Activated CD4-positive, alpha-beta T cell treated with anti-CD3 and anti-CD28 coated beads, Interleukin-2, amount 50 U/mL, for 24 hours (primary cell): ENCODE measurements around the gene EHD1.

Experiments
- DNase-seq, 2 donors: peaks; one replicate each; pipeline ENCODE4 v3.0.0-alpha.2; 2020; ENCODE audit warnings: low read depth in 1 of 2, low spot score in 1 of 2

Gene EHD1

DNA sequence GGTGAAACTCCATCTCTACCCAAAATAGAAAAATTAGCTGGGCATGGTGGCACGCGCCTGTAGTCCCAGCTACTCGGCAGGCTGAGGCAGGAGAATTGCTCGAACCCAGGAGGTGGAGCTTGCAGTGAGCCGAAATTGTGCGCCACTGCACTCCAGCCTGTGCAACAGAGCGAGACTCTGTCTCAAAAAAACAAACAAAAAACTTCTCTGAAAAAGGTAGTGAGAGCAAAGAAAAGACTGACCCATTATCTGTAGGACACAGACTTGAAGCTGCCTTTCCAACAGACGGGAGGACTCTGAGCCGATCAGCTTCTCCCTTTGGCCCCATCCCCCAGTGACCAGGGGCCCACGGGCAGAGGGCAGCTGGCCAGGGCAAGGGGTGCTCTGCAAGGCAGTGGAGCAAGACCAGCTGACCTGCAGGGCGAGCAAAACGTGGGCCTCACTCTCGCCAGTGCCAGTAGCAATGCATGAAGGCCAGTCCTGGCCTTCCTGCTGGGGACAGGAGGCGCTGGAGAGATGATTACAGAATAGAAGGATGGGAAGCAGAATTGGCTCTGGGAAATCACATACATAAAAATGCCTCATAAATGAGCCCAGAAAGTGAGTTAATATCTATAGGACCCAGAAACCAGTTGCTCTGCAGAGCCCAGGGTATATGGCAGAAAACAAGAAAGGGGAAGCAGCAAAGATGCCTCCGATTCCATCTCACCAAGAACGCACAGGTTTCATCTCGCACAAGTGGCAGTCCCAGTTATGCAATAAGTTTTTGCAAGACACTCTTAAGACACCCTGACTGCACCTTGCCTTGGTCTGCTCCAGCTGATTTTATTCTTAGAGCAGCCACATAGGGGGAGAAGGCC lies 2.8 kb downstream of the EHD1 start:
- no peak for DNase-seq

- DNase-seq: no peak
Observed at GRCh38 chr11:64874308-64875240, 3.8 kb downstream of the EHD1 start.

DNA sequence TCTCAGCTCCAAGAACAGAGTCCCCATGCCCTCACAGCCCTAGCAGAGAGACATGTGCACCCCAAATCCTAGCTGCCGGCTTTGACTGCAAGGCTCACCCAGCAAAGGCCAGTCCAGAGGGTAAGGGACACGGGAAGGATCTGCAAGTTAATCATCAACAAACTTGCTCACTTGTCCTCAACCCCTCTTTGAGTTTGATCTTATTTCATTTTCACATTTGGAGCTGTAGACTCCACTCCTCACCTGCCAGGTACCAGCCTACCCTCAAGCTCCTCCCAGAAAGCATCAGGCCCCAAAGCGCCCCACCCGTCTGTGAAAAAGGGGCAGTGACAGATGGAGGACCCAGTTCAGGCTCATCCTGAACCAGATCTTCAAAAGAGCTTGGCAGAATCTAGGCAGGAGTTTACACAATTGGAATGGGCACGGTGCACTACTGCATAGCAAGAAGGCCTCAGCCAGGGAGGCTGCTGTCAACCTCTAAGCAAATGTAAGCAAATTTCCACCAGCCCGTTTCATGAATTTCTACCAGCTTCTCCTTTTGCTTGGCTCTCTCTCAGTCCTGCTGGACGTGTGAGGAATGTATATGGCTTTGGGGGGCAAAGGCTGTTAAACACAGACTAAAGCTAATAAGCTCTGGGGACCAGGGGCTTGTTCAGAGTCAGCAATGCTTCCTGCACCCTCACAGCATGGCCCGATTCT lies 5.5 kb downstream of the EHD1 start:
- no peak for DNase-seq

- DNase-seq: no peak
Observed at GRCh38 chr11:64871492-64871891, 6.9 kb downstream of the EHD1 start.

GRCh38 chr11:64870893-64871466 lies 7.4 kb downstream of the EHD1 start:
- DNase-seq: no peak

GRCh38 chr11:64870176-64870892 lies 8.1 kb downstream of the EHD1 start:
- DNase-seq: no peak

- DNase-seq: no peak
Observed at GRCh38 chr11:64869571-64870175, 8.7 kb downstream of the EHD1 start.

DNA sequence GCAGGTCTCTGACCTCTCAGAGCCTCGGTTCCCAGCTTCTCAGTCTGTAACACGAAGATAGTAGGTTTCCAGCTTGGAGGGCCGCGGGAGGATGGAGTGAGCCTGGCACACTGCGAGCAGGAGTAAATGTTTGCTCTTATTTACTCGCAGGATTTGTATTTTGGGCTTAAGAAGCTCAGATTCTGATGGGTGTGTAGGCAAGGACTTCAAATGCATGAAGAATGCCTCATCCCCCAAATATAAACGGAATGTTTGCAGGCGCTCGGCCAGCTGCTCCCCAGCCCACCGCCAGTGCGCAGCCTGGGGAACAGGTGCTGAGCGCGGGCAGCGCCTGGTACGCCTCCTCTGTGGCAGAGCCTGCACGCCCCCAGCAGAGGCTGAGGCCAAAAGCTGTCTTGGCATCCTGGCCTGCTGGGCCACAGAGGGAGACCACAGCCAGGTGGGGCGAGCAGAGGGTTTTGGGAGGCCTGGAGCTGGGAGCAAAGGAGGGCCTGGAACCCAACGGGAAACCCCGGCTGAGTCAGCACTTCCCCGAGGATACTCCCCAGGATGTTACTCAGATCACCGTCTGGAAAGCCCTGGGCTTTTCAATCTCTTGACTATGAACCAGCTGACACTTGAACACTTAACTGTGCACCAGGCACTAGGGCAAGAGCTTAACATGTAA lies 9.4 kb downstream of the EHD1 start:
- DNase-seq: no peak

DNA sequence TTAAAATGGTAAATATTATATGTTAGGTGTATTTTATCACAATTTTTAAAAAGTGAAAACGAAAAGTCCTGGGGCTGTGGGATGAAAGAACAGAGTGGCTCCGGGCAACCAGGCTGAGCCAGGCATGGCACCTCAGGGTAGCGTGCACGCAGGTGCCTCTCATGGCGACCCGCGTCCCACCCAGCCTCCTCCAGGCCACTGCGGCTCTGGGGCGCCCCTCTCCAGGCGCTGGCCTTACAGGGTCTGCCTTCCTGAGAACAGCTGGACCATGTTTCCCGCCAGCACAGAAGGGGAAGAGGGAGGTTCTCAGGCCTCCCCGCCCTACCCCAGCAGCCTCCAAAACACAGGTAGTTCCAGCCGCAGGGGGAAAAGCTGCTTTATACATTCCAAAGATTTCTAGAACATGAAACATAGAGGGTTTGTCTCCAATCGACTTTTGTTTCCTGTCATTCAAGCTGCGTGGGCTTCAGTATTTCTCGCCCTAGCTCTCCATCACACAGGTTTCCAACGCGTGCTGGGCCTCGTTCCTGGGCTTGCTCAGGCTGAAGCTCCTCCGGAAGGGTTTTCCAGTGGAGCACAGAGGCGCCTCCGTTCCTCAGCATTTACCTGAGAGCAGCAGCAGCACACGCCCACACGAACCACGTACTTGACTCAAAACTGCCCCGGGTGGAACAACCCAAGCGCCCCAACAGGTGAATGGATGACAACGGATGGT lies 10.5 kb downstream of the EHD1 start:
- no peak for DNase-seq

GRCh38 chr11:64866173-64866491 lies 12.3 kb downstream of the EHD1 start:
- no peak for DNase-seq

DNA sequence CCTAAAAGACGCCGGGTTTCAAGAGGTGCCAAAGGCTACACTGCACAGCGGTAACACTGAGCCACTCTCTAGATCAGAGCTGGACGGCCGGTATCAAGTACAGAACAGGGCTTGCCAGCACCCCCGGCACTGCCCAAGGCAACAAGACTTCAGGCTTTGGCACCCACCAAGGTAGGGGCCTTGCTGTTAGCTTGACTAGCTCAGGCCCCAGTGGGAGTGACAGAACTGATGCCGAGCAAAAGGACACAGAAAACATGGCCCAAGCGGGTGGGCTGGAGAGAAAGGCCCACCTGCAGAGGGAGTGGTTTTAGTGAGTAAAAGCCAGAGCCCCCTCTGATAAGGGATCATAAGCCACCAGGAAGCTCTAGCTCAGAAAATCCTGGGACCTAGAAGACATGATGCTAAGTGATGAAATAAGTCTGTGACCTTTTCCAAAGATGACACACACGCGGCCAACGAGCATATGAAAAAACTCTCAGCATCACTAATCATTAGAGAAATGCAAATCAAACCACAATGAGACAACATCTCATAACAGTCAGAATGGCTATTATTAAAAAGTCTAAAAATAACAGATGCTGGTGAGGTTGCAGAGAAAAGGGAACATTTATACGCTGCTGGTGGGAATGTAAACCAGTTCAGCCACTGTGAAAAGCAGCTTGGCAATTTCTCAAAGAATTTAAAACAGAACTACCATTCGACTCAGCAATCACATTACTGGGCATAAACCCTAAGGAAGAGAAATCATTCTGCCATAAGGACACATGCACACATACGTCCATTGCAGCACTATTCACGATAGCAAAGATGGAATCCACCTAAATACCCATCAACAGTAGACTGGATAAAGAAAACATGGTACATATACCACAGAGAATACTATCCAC lies 12.9 kb downstream of the EHD1 start:
- no peak for DNase-seq

DNA sequence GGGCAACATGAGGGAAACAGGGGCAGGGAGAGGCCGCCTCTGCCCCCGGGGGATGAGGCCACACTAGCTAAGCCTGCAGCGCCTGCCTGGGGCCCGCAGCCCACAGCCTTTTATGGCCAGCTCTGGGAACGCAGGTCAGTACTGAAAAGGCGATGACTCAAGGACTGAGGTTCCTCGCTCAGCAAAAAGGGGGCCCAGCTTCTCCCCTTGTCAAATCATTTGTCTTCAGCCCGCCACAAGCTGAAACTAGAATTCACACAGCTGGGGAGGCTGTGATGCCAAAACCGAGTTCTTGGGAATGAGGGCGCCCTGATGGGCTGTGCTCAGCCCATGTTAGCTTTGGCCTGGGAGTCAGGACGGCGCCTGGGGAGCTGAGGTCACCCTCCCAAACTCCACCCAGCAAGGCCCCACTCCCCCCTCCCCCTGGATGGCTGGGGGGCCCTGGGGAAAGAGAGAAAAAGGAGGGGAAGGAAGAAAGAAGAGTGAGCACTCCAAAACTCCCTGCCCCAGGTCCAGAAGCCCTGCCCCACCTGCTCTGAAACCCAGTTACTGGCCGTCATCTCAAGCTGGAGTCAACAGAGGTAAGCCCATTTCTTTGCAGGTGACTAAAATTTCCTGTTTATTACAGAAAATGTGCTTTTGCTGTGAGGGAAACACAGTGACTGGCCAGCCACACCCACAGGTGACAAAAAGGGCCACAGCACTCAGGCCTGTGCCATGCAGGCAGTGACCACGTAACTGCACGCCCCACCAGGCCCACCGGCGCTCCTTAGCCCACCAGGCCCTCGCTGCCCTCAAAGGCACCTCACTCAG lies 13.7 kb downstream of the EHD1 start:
- DNase-seq: peak in 1 of 2 donors; percentile 59

- DNase-seq: no peak
Observed at GRCh38 chr11:64864135-64864472, 14.3 kb downstream of the EHD1 start.

DNA sequence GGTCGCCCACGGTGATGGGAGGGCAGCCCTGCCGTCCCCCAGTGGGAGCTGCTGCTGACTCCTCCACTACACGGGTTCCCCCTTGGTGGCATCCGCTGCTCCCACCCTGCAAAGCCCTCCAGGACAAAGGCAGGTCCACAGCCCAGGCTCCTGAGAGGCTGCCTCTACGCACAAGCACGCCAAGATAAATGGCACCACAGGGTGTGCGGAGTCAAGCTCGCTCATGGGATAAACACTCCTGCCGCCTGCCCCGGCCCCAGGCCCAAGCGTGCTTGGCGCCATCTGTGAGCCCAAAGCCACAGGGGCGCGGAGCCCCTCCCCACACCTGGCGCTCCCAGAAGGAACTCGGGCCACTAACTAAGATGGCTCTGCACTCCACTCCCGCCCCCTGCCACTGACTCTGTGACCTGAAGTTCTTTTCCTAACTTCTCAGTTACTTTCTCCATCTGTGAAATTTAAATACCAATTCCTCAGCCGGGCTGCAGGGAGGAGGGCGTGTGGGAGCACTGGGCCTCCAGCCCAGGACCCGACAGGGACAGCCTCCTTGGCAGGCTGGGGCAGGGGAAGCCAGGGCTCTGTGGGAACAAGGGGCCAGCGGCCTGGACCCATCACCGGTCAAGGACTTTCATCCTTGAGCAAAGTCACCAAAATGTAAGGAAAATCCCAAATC lies 14.9 kb downstream of the EHD1 start:
- no peak for DNase-seq

DNA sequence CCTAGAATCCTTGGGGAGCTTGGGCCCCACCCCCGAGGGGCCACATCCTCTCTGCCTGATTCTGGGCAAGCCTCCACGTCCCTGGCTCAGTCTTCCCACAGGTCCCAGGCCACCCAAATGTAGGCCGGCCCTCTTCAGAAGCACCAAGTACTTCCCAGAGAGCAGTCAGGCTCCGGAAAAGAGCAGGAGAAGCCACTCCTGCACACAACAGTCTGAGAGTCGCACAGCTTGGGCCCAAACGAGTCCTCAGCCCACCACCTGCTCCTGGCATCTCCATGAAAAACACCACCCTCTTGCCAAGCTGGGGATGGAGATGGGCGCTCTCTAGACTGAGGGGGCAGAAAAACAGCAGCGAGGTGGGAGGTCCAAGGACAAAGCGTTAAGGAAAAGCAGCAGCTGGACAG lies 15.4 kb downstream of the EHD1 start:
- DNase-seq: no peak

DNA sequence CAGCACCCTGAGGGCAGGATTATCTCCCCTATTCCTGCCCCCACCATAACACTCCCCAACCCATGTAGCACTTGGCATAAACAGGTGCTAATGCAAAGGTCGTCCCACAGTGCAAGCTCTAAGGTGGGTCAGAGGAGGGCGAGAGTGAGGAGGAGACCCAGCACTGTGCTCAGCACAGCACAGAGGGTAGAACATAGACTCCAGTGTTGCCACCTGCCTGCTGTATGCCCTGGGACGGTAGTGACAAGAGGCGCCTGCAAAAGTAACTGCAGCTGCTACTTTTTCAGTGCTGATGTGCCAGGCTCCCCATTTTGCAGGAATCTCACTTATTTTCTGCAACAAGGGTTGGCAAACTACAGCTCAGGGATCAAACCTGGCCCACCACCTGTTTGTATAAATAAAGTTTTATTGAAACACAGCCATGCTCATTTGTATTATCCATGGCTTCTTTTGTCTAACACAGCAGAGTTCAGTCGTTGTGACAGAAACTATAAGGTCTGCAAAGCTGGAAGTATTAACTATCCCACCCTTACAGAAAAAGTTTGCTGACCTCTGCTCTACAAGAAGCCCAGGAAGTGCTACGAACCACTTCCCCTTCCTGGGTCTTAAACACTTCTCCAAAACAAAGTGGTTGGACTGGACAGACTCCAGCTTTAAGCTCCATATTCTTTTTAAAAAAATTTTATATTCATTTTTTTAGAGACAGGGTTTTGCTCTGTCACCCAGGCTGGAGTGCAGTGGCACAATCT lies 17.0 kb downstream of the EHD1 start:
- DNase-seq: no peak
